Endothelial cell of umbilical vein (primary cell): ENCODE results near the gene PDGFRB. TPM values are rescaled to one million over a fixed set of nuclear protein-coding genes. Genes with fewer than 3 reads are reported as not detected.

Experiments used
- BruUV-seq: library from RNA; stranded (reverse); fragments of 400-500 nt; replicated peaks from 2 replicates; lab custom pipeline; 2021; lab: Mats Ljungman, UMichigan
- CTCF ChIA-PET: fragments of 300-600, 350-600 bp; sonication (Branson Sonifier 250); formaldehyde crosslinking; loops from one replicate; lab custom pipeline; 2021; ENCODE audit warnings: antibody characterized with exemption, inconsistent platforms; lab: Charles Lee
- POLR2A ChIA-PET: fragments of 300-600, 350-600 bp; sonication (Branson Sonifier 250); formaldehyde crosslinking; loops from one replicate; lab custom pipeline; 2021; ENCODE audit warnings: antibody characterized with exemption, inconsistent platforms; lab: Charles Lee
- DNase-seq: peaks from one replicate; pipeline ENCODE4 v3.0.0-alpha.2; 2011; ENCODE audit warnings: low read depth, low spot score
- FAIRE-seq: peaks from 2 replicates; lab custom pipeline; 2011; peaks lifted over from hg19 to GRCh38; lab: Jason Lieb, UNC
- H2AFZ ChIP-seq: 2 replicates; pipeline ENCODE4 v1.6.0; 2012; ENCODE audit warnings: low read depth, low read length, control low read depth, inconsistent platforms
- H3K27ac ChIP-seq: 2 replicates; pipeline ENCODE4 v1.5.1; 2011; ENCODE audit warnings: low read depth, mild to moderate bottlenecking, control low read depth, low read length, moderate library complexity; ENCODE audit not compliant: insufficient read depth
- H3K27me3 ChIP-seq, 2 experiments: 2 replicates each; pipeline versions ENCODE4 v1.6.0 to v1.6.1; 2011; ENCODE audit warnings: low read length in 2 of 2, mixed read lengths in 1 of 2; ENCODE audit not compliant: control insufficient read depth in 2 of 2, insufficient read depth in 2 of 2
- H3K36me3 ChIP-seq, 2 experiments: 2 replicates in 1 of 2; 3 replicates in 1 of 2; pipeline ENCODE4 v1.5.1; 2011; ENCODE audit warnings: low read length in 2 of 2, mild to moderate bottlenecking in 1 of 2, moderate library complexity in 1 of 2; ENCODE audit not compliant: control insufficient read depth in 2 of 2, insufficient read depth in 2 of 2; ENCODE audit errors: extremely low read depth in 1 of 2
- H3K4me1 ChIP-seq: 3 replicates; pipeline ENCODE4 v1.5.1; 2011; ENCODE audit warnings: mild to moderate bottlenecking, low read length; ENCODE audit not compliant: control insufficient read depth, insufficient read depth; ENCODE audit errors: extremely low read depth
- H3K4me2 ChIP-seq: 2 replicates; pipeline ENCODE4 v1.6.1; 2011; ENCODE audit warnings: low read length, control low read depth, mixed read lengths; ENCODE audit not compliant: insufficient read depth
- H3K4me3 ChIP-seq, 3 experiments: fragments of 200-600 bp in 1 of 3; sonication (generic), shearing (Covaris generic) in 1 of 3; replicated peaks in 1 of 3; 2 replicates each; pipeline ENCODE4 v1.5.1; 2011 to 2016; ENCODE audit warnings: control low read depth in 3 of 3, low read length in 3 of 3, mild to moderate bottlenecking in 2 of 3, inconsistent platforms in 1 of 3, low read depth in 1 of 3, moderate library complexity in 1 of 3; ENCODE audit not compliant: insufficient read depth in 1 of 3
- H3K79me2 ChIP-seq: 2 replicates; pipeline ENCODE4 v1.6.0; 2012; ENCODE audit warnings: low read length, inconsistent platforms; ENCODE audit not compliant: control insufficient read depth, insufficient read depth
- H3K9ac ChIP-seq: replicated peaks from 2 replicates; pipeline ENCODE3; 2011; ENCODE audit warnings: low read length, control low read depth; ENCODE audit not compliant: insufficient read depth; ENCODE audit errors: extremely low read depth
- H3K9me1 ChIP-seq: replicated peaks from 3 replicates; pipeline ENCODE4 v1.6.0; 2011; ENCODE audit warnings: mild to moderate bottlenecking, low read length; ENCODE audit not compliant: control insufficient read depth, insufficient read depth; ENCODE audit errors: extremely low read depth
- H3K9me3 ChIP-seq: replicated peaks from 2 replicates; pipeline ENCODE4 v1.5.1; 2012; ENCODE audit warnings: low read length, inconsistent platforms; ENCODE audit not compliant: control insufficient read depth, insufficient read depth
- H4K20me1 ChIP-seq: replicated peaks from 2 replicates; pipeline ENCODE3; 2011; ENCODE audit warnings: mild to moderate bottlenecking, low read length; ENCODE audit not compliant: control insufficient read depth, insufficient read depth; ENCODE audit errors: extremely low read depth
- EZH2 ChIP-seq: IDR thresholded peaks from 2 replicates; pipeline ENCODE4 v1.6.1; 2012; ENCODE audit warnings: borderline replicate concordance, low read depth, mild to moderate bottlenecking, moderate library complexity, low read length, inconsistent platforms; ENCODE audit not compliant: severe bottlenecking
- JUN ChIP-seq: IDR thresholded peaks from 2 replicates; pipeline ENCODE4 v1.6.1; 2011; ENCODE audit warnings: borderline replicate concordance, low read depth; ENCODE audit not compliant: insufficient read length, insufficient read depth
- POLR2AphosphoS5 ChIP-seq: IDR thresholded peaks from 2 replicates; pipeline ENCODE4 v1.6.1; 2012; ENCODE audit warnings: low read depth, mild to moderate bottlenecking, control low read depth, low read length, moderate library complexity; ENCODE audit not compliant: insufficient read depth
- dilution Hi-C: fragments of 300-500 bp; cut with MboI; formaldehyde crosslinking; loops from one replicate; pipeline ENCODE4 v1.15.0; 2019; ENCODE audit warnings: low sequenced_read_pairs; ENCODE audit not compliant: extremely low pct_ligation_motif_present
- intact Hi-C: fragments of 100-400 bp; cut with micrococcal nuclease; formaldehyde crosslinking; loops from one replicate; pipeline ENCODE4 v1.10.0; 2022
- polyA plus RNA-seq, 4 experiments: library from polyadenylated mRNA; depleted of rRNA in 3 of 4; stranded (reverse) in 3 of 4; unstranded in 1 of 4; fragments of >200 nt; gene quantifications; 2 replicates each; pipeline versions ENCODE4 v1.2.1 to v1.2.3, GENCODE V29; 2011 to 2012; ENCODE audit warnings: missing spikeins in 1 of 4
- total RNA-seq: library from RNA; stranded (reverse); gene quantifications from 2 replicates; pipeline ENCODE4 v1.2.3, GENCODE V29; 2021
- TF ChIP-seq, protein P1 (sequence below), 2 donors: IDR thresholded peaks; 1 replicate in 1 of 2; 2 replicates in 1 of 2; pipeline ENCODE4 v1.5.1; 2011; ENCODE audit warnings: low read length in 2 of 2, mild to moderate bottlenecking in 2 of 2, moderate library complexity in 2 of 2, control low read depth in 1 of 2, inconsistent platforms in 1 of 2, low read depth in 1 of 2; ENCODE audit not compliant: insufficient read depth in 1 of 2; ENCODE audit errors: extremely low read depth in 1 of 2
- TF ChIP-seq, protein P2 (sequence below): IDR thresholded peaks from 2 replicates; pipeline ENCODE4 v1.6.1; 2011; ENCODE audit not compliant: insufficient read depth, insufficient read length

Gene PDGFRB
- total and polyA plus RNA-seq, 2 donors (not counting 3 experiments of a cell fraction or from before 2014, with no cell fraction given): 1.4 to 1.7 TPM

DNA sequence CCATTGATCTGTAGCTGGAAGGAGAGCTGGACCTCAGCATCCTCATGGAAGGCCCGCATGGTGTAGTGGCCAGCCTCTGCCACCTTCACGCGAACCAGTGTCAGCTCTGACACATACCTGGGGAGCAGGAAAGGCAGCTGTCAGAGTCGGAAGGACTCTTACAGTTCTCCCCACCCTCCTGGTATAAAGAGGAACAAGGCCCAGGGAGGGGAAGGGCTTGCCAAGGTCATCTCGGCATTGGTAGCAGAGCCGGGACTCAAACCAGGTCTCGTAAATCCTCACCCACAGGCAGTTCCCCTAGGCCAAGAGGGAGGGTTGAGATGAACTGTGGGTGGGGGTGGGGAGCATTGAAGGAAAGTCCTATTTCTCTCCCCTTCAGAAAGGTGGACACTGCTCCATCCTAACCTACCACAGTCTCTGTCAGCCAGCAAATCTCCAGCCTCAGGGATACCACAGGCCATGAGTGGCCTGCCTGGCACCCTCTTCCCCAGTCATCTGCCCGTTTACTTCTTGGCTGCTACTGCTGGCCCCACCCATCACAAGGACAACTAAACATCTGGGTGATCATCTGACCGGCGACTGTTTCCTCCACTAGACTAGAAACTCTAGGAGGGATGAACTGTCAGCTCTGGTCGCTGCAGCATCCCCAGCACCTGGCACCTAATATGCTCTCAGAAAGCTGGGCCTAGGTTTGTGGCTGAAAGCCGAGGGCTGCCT lies 23.5 kb downstream of the PDGFRB start:
- Histone ChIP-seq H3K4me2 (no peak overlapping the region), H4K20me1 (no peaks in the 10 kb centered on the region), H2AFZ (no peak overlapping the region), H3K9me1 (no peaks in the 10 kb centered on the region), H3K4me1 (peaks cover 15% of the 10 kb centered on the region), H3K4me3 (no peak overlapping the region), H3K9me3 (no peaks in the 10 kb centered on the region), H3K27ac (no peak overlapping the region), H3K36me3 (no peaks in the 10 kb centered on the region), H3K27me3 (peaks cover 0 to 6% of the 10 kb centered on the region in 2 experiments), H3K9ac (no peak overlapping the region), H3K79me2 (no peaks in the 10 kb centered on the region)
- POLR2A ChIA-PET: no interaction called here
- no peak for TF ChIP-seq EZH2
- TF ChIP-seq, protein P1, sequence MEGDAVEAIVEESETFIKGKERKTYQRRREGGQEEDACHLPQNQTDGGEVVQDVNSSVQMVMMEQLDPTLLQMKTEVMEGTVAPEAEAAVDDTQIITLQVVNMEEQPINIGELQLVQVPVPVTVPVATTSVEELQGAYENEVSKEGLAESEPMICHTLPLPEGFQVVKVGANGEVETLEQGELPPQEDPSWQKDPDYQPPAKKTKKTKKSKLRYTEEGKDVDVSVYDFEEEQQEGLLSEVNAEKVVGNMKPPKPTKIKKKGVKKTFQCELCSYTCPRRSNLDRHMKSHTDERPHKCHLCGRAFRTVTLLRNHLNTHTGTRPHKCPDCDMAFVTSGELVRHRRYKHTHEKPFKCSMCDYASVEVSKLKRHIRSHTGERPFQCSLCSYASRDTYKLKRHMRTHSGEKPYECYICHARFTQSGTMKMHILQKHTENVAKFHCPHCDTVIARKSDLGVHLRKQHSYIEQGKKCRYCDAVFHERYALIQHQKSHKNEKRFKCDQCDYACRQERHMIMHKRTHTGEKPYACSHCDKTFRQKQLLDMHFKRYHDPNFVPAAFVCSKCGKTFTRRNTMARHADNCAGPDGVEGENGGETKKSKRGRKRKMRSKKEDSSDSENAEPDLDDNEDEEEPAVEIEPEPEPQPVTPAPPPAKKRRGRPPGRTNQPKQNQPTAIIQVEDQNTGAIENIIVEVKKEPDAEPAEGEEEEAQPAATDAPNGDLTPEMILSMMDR (IDR thresholded peaks at IDR 0.05; ENCODE audit: extremely low read depth in 1 of 2, insufficient read depth in 1 of 2, low read depth in 1 of 2, low read length in 2 of 2): no peak
- TF ChIP-seq, protein P2, sequence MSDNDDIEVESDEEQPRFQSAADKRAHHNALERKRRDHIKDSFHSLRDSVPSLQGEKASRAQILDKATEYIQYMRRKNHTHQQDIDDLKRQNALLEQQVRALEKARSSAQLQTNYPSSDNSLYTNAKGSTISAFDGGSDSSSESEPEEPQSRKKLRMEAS: no peak
- no peak for TF ChIP-seq JUN
- TF ChIP-seq POLR2AphosphoS5: no peak
- FAIRE-seq (no peak), DNase-seq (no peak)
- dilution Hi-C loops: no loop called here
- no TSS peak for BruUV-seq
- CTCF ChIA-PET: interaction anchor here (0.6 to 1.2 kb wide), 2 partner anchors 86 to 279 kb away, joined by 3 to 4 read pairs; no protein-coding TSS in a partner anchor
- intact Hi-C loops: loop anchor here (2.0 to 5.0 kb wide), 2 partner anchors 130 to 297 kb away; partner anchors contain the start of genes HMGXB3 and TIGD6
